Measurements from ENCODE around the gene RNU6-9. TPM values are rescaled to one million over a fixed set of nuclear protein-coding genes. Genes with fewer than 3 reads are reported as not detected.

RNU6-9 gene
- total and polyA plus RNA-seq, 2 donors (not counting 1 experiment from before 2014, with no cell fraction given) = not detected

DNA sequence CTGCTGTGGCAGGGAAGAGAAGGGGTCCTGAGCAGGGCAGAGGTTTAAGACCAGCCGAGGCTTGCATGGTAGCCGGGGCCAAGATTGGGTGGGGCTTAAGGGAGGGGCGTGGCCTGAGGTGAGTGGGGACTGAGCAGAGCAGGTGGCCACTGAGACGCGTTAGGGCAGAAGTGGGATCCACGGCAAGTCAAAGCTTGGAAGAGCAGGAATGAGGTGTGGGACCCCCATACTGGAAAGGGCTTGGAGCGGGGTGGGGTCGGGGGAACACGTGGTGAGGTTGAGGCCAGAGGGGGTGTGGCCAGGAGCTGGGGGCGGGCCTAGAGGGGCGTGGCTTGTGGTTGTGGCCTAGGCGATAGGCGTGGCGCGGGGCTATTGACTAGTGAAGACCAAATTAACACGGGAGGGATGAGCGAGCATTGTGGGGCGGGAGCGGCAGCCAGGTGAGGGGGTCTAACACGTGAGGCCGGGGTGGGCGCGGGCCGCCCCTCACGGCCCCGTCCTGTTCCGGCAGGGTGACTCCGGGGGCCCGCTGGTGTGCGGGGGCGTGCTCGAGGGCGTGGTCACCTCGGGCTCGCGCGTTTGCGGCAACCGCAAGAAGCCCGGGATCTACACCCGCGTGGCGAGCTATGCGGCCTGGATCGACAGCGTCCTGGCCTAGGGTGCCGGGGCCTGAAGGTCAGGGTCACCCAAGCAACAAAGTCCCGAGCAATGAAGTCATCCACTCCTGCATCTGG, 30.5 kb upstream of the RNU6-9 start:
- intact Hi-C loops (cut with micrococcal nuclease) = loop anchor here (1.0 to 2.0 kb wide), 3 partner anchors 30 to 120 kb away; partner anchors contain the start of genes MED16 and RNU6-9
- H3K9ac ChIP-seq (ENCODE audit: low read length) = peak overlapping the region; percentile 35
- ChIA-PET CTCF (interaction anchor here (0.7 to 3.0 kb wide), 16 partner anchors 18 to 778 kb away, joined by 3 to 67 read pairs (median 6); partner anchors contain the start of genes CNN2, KISS1R, MED16 and R3HDM4), POLR2A (interaction anchor here (0.6 to 3.1 kb wide), 9 partner anchors 15 to 205 kb away, joined by 3 to 23 read pairs (median 5); partner anchors contain the start of genes MED16, RNU6-9 and WDR18)
- peaks cover 7% of the 10 kb centered on the region for H3K27me3 Mint-ChIP-seq
- WGBS (ENCODE audit: insufficient coverage) = 15% methylated on average over 46 of the region's 48 CpGs
- peaks cover 19% of the 10 kb centered on the region for H3K4me1 Mint-ChIP-seq
- peaks cover 0 to under 1% of the 10 kb centered on the region in 2 experiments for H3K36me3 ChIP-seq (replicated peaks in 1 of 2; ENCODE audit: control extremely low read depth in 1 of 2, control insufficient read depth in 1 of 2, extremely low read depth in 1 of 2, insufficient read depth in 2 of 2, low read length in 1 of 2)
- peaks cover 0 to 38% (median 8%) of the 10 kb centered on the region in 4 experiments for H3K27me3 ChIP-seq (replicated peaks in 1 of 4; ENCODE audit: control extremely low read depth in 1 of 4, control insufficient read depth in 3 of 4, insufficient read depth in 4 of 4, low read length in 3 of 4)
- peak overlapping the region; percentile 79 for H3K4me3 Mint-ChIP-seq
- H3K4me2 ChIP-seq (replicated peaks; ENCODE audit: low read depth, low read length, poor library complexity, severe bottlenecking) = peak overlapping the region; percentile 77
- TF ChIP-seq, protein P1, sequence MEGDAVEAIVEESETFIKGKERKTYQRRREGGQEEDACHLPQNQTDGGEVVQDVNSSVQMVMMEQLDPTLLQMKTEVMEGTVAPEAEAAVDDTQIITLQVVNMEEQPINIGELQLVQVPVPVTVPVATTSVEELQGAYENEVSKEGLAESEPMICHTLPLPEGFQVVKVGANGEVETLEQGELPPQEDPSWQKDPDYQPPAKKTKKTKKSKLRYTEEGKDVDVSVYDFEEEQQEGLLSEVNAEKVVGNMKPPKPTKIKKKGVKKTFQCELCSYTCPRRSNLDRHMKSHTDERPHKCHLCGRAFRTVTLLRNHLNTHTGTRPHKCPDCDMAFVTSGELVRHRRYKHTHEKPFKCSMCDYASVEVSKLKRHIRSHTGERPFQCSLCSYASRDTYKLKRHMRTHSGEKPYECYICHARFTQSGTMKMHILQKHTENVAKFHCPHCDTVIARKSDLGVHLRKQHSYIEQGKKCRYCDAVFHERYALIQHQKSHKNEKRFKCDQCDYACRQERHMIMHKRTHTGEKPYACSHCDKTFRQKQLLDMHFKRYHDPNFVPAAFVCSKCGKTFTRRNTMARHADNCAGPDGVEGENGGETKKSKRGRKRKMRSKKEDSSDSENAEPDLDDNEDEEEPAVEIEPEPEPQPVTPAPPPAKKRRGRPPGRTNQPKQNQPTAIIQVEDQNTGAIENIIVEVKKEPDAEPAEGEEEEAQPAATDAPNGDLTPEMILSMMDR (IDR thresholded peaks at IDR 0.05) = no peak
- TF ChIP-seq EZH2 (IDR thresholded peaks at IDR 0.05; ENCODE audit: borderline replicate concordance, insufficient read depth, low read depth, low read length, poor library complexity, severe bottlenecking) = no peak
- peaks cover 0 to 36% (median 0%) of the 10 kb centered on the region in 3 donors for H3K9me3 ChIP-seq (ENCODE audit: control extremely low read depth in 1 of 3, control insufficient read depth in 2 of 3, insufficient read depth in 1 of 3, low read length in 2 of 3)
- no peaks in the 10 kb centered on the region for H4K20me1 ChIP-seq (ENCODE audit: control insufficient read depth, insufficient read depth, low read length, poor library complexity, severe bottlenecking)
- H2AFZ ChIP-seq (ENCODE audit: insufficient read depth, low read depth, low read length, poor library complexity, severe bottlenecking) = no peak overlapping the region
- peaks cover 29 to 47% of the 10 kb centered on the region in 2 donors for H3K4me1 ChIP-seq (ENCODE audit: control insufficient read depth in 2 of 2, insufficient read depth in 2 of 2, low read length in 2 of 2)
- no peaks in the 10 kb centered on the region for H3K9me3 Mint-ChIP-seq (ENCODE audit: insufficient read depth)
- DNase-seq = peak; percentile 84
- peak overlapping the region; percentile 59 for H3K27ac Mint-ChIP-seq
- no peak overlapping the region for H3K27ac ChIP-seq (ENCODE audit: low read length in 2 of 2)
- H3K79me2 ChIP-seq (ENCODE audit: control insufficient read depth, insufficient read depth, low read length) = no peaks in the 10 kb centered on the region
- peak overlapping the region in 3 of 5 experiments; percentile 26 to 35 (median 27) for H3K4me3 ChIP-seq (ENCODE audit: control extremely low read depth in 1 of 5, extremely low read depth in 1 of 5, insufficient read depth in 1 of 5, low read depth in 2 of 5, low read length in 4 of 5)
- peak; percentile 34 for ATAC-seq (ENCODE audit: low read depth)

All from B cell (primary cell).